A673 (cell line): Measurements from ENCODE around the gene CLEC4M.

Experiments used
- CTCF ChIP-seq: fragments of 300-800, 200-600 bp; sonication (generic); conservative IDR thresholded peaks from 2 replicates; pipeline ENCODE4 v1.5.1; 2017; ENCODE audit warnings: low read depth, mild to moderate bottlenecking, antibody characterized with exemption, low read length, moderate library complexity, mixed read lengths
- EZH2 ChIP-seq: fragments of 200-600 bp; sonication (generic); IDR thresholded peaks from 2 replicates; pipeline ENCODE4 v1.6.1; 2017; ENCODE audit warnings: borderline replicate concordance, low read depth, mild to moderate bottlenecking, mixed read lengths, antibody characterized with exemption, low read length; ENCODE audit not compliant: poor library complexity, severe bottlenecking

GRCh38 chr19:7806876-7807275, 43.8 kb downstream of the CLEC4M start:
- TF ChIP-seq EZH2 (no peak), CTCF (no peak)
